GM12875 (cell line): ENCODE results near the gene PAQR5.

Experiments
- H3K4me3 ChIP-seq: one replicate; pipeline ENCODE4 v1.5.1; 2011; ENCODE audit warnings: low read depth, low read length, control low read depth
- CTCF ChIP-seq: IDR thresholded peaks from 2 replicates; pipeline ENCODE4 v1.5.1; 2011; ENCODE audit warnings: low read depth, mild to moderate bottlenecking, control low read depth, inconsistent platforms, low read length, moderate library complexity, borderline replicate concordance; ENCODE audit not compliant: insufficient read depth

PAQR5 gene

DNA sequence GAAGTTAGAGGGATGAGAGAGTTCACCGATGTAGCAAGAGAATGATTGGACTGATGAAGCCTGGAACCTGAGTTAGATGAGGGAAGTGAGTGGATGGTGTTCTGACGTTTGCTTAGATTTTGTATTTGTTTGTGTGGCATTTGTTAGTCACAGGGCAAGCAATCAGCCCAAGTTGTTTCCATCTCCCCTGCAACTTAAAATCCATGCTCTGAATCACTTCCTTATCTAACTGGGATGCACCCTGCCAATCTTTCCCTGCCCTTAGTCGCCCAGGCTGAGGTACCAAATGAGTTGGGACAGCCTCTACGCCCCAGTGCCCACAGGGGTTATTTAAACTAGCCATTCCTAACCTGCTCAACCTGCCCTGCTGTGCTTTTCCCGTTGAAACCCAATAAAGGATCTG lies 12.6 kb downstream of the PAQR5 start:
- no peak for TF ChIP-seq CTCF
- no peak overlapping the region for H3K4me3 ChIP-seq

- no peak for TF ChIP-seq CTCF
Measured at GRCh38 chr15:69313432-69314000, 14.8 kb downstream of the PAQR5 start.

DNA sequence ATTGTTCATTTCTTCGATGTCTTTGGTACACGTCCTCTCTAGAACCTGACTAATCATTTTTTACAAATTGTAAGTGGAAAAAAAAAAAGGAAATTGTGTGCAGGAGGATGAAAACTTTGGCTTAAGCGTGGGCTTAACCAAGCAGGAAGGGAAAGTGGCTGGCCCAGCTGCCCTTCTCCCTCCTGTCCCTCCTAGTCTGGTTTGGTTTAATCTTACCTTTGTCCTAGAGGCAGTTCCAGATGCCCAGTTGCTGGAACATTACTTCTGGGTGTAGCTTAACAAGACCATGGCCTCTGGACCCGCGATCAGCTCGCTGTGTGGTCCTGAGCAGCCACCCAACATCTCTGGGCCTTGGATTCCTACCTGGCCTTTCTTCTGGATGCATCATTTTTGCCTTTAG lies 15.4 kb downstream of the PAQR5 start:
- H3K4me3 ChIP-seq, result no peak overlapping the region
- no peak for TF ChIP-seq CTCF

More at GRCh38 chr15:69313432-69314000, 14.8 kb downstream of the PAQR5 start:
- no peak overlapping the region for H3K4me3 ChIP-seq

DNA sequence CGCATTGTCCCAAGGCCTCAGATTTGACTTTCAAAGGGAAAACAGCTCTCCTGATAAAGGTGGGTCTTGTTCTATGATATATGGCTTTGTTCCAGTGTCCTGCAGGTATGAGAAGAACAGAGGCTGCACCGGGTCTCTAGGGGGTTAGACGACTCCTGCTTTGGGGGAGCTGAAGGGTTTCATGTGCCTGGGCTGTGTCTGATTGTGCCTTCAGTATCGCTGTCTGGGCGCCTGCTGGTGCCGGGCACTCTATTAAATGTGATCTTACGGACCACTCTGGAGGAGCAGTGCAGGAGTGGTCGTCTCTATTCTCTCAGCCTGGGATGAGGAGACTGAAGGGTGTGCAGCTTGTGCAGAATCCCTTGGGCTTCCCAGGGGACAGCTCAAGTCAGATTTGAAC lies 16.0 kb downstream of the PAQR5 start:
- no peak overlapping the region for H3K4me3 ChIP-seq
- TF ChIP-seq CTCF, result no peak

GRCh38 chr15:69315402-69316110 lies 16.8 kb downstream of the PAQR5 start:
- H3K4me3 ChIP-seq, result no peak overlapping the region
- TF ChIP-seq CTCF, result no peak

GRCh38 chr15:69316291-69316690 lies 17.6 kb downstream of the PAQR5 start:
- H3K4me3 ChIP-seq, result no peak overlapping the region

More at GRCh38 chr15:69316291-69316690, 17.6 kb downstream of the PAQR5 start:
- TF ChIP-seq CTCF, result no peak
